B cell (primary cell): ENCODE measurements around the gene NTMT1.

Source experiments
- EZH2 ChIP-seq: IDR thresholded peaks from 2 replicates; pipeline ENCODE4 v1.6.1; 2012; ENCODE audit warnings: borderline replicate concordance, low read depth, mild to moderate bottlenecking, moderate library complexity, low read length; ENCODE audit not compliant: insufficient read depth, poor library complexity, severe bottlenecking
- TF ChIP-seq, protein P1 (sequence below): fragments of 200-600 bp; IDR thresholded peaks from one replicate; pipeline ENCODE4 v1.8.0; 2022; ENCODE audit warnings: antibody characterized with exemption, mild to moderate bottlenecking

DNA sequence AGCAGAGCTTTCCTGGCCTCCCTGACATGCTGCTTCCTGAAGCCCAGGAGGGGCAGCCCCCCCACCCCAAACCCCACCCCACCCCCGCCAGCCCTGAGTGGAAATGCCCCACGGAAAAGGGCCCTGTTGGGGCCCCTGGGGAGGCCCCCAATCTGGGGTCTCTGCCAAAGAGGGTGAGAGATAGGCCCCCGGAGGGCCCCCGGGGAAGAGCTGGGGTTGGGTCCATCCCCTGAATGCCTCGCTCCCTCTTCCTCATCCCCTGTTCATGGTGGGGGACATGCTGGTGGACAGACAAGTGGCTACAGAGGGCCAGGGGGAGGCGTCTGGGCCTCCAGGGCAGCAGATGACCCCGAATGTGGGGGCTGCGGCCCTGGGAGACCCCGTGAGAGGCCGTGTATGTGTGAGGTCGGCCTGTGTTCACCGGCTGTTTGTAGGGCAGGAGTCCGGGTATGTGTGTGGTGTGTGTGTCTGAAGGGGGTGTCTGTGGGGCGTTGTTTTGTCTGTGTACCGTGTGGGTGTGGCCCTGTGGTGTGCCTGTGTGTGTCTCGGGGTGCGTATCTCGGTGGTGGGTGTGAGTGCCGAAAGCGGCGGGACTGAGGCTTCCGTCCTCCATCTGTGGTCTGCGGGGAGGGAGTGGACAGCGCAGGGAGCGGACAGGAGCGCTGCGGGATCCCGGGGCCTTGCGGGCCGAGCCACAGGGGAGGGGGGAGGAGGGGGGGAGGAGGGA is 16.3 kb upstream of the NTMT1 start:
- TF ChIP-seq EZH2: no peak
- TF ChIP-seq, protein P1, sequence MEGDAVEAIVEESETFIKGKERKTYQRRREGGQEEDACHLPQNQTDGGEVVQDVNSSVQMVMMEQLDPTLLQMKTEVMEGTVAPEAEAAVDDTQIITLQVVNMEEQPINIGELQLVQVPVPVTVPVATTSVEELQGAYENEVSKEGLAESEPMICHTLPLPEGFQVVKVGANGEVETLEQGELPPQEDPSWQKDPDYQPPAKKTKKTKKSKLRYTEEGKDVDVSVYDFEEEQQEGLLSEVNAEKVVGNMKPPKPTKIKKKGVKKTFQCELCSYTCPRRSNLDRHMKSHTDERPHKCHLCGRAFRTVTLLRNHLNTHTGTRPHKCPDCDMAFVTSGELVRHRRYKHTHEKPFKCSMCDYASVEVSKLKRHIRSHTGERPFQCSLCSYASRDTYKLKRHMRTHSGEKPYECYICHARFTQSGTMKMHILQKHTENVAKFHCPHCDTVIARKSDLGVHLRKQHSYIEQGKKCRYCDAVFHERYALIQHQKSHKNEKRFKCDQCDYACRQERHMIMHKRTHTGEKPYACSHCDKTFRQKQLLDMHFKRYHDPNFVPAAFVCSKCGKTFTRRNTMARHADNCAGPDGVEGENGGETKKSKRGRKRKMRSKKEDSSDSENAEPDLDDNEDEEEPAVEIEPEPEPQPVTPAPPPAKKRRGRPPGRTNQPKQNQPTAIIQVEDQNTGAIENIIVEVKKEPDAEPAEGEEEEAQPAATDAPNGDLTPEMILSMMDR: no peak
